NB4 (cell line): ENCODE results near the gene ITGB7.

Experiments
- MYC ChIP-seq: IDR thresholded peaks from 2 replicates; pipeline ENCODE4 v1.6.1; 2011; ENCODE audit warnings: low read depth, low read length
- POLR2A ChIP-seq: IDR thresholded peaks from 2 replicates; pipeline ENCODE4 v1.6.1; 2011; ENCODE audit warnings: mild to moderate bottlenecking; ENCODE audit not compliant: insufficient read length; ENCODE audit errors: extremely low read depth
- TF ChIP-seq, protein P1 (sequence below): IDR thresholded peaks from one replicate; pipeline ENCODE4 v1.5.1; 2012; ENCODE audit warnings: low read depth, low read length
- TF ChIP-seq, protein P2 (sequence below): IDR thresholded peaks from 2 replicates; pipeline ENCODE4 v1.6.1; 2011; ENCODE audit warnings: low read depth, low read length

DNA sequence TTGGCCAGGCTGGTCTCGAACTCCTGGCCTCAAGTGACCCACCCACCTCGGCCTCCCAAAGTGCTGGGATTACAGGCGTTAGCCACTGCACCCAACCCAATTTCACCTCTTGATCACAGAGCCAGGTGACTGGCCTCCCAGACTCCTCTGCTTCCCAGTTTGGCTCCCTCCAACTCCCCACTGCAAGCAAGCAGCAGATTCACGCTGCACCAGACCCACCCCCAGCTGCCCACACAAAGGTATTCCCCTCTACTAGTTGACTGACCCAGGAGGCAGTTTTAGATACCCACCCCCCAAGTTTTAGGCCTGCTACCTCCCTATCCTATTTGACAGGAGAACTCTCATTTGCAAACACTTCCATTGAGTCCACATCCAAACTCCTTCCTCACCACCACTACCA, 19.8 kb upstream of the ITGB7 start:
- TF ChIP-seq MYC (no peak), POLR2A (no peak)
- TF ChIP-seq, protein P1, sequence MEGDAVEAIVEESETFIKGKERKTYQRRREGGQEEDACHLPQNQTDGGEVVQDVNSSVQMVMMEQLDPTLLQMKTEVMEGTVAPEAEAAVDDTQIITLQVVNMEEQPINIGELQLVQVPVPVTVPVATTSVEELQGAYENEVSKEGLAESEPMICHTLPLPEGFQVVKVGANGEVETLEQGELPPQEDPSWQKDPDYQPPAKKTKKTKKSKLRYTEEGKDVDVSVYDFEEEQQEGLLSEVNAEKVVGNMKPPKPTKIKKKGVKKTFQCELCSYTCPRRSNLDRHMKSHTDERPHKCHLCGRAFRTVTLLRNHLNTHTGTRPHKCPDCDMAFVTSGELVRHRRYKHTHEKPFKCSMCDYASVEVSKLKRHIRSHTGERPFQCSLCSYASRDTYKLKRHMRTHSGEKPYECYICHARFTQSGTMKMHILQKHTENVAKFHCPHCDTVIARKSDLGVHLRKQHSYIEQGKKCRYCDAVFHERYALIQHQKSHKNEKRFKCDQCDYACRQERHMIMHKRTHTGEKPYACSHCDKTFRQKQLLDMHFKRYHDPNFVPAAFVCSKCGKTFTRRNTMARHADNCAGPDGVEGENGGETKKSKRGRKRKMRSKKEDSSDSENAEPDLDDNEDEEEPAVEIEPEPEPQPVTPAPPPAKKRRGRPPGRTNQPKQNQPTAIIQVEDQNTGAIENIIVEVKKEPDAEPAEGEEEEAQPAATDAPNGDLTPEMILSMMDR: no peak
- TF ChIP-seq, protein P2, sequence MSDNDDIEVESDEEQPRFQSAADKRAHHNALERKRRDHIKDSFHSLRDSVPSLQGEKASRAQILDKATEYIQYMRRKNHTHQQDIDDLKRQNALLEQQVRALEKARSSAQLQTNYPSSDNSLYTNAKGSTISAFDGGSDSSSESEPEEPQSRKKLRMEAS: no peak
